Suppressor macrophage treated with lipopolysaccharide for 4 hours (primary cell): ENCODE measurements around the gene RAD51B.
"Not testable (repeated sequence)": the region's sequence is repeated elsewhere in the genome, so short reads cannot be mapped to it uniquely, and the experiment has no call there.

Experiments used
- DNase-seq: peaks from one replicate; pipeline ENCODE4 v3.0.0-alpha.2; 2020

Gene RAD51B

GRCh38 chr14:68219407-68219806 lies 399.8 kb downstream of the RAD51B start:
- DNase-seq, result no peak

GRCh38 chr14:68221046-68221445 lies 401.5 kb downstream of the RAD51B start:
- not testable (repeated sequence) for DNase-seq

GRCh38 chr14:68222154-68222553 lies 402.6 kb downstream of the RAD51B start:
- no peak for DNase-seq

GRCh38 chr14:68222726-68223125 lies 403.1 kb downstream of the RAD51B start:
- no peak for DNase-seq

- DNase-seq, result no peak
Observed at GRCh38 chr14:68223631-68224030, 404.1 kb downstream of the RAD51B start.

GRCh38 chr14:68225321-68225720 lies 405.7 kb downstream of the RAD51B start:
- no peak for DNase-seq

GRCh38 chr14:68226523-68226922 lies 406.9 kb downstream of the RAD51B start:
- no peak for DNase-seq

GRCh38 chr14:68228656-68229055 lies 409.1 kb downstream of the RAD51B start:
- no peak for DNase-seq

GRCh38 chr14:68229423-68230100 lies 410.0 kb downstream of the RAD51B start:
- DNase-seq, result peak; percentile 59

- peak; percentile 63 for DNase-seq
Observed at GRCh38 chr14:68230202-68230949, 410.8 kb downstream of the RAD51B start.

GRCh38 chr14:68230950-68231717 lies 411.6 kb downstream of the RAD51B start:
- no peak for DNase-seq

- DNase-seq, result peak; percentile 68
Observed at GRCh38 chr14:68231898-68232297, 412.3 kb downstream of the RAD51B start.

GRCh38 chr14:68232300-68233055 lies 412.9 kb downstream of the RAD51B start:
- peak; percentile 97 for DNase-seq

- no peak for DNase-seq
Observed at GRCh38 chr14:68233101-68233784, 413.7 kb downstream of the RAD51B start.

GRCh38 chr14:68234101-68234905 lies 414.7 kb downstream of the RAD51B start:
- no peak for DNase-seq

- DNase-seq, result no peak
Observed at GRCh38 chr14:68235011-68235410, 415.4 kb downstream of the RAD51B start.

GRCh38 chr14:68236582-68237458 lies 417.2 kb downstream of the RAD51B start:
- DNase-seq, result no peak

GRCh38 chr14:68238551-68238950 lies 419.0 kb downstream of the RAD51B start:
- DNase-seq, result no peak

- DNase-seq, result no peak
Observed at GRCh38 chr14:68238976-68239375, 419.4 kb downstream of the RAD51B start.
